Mesendoderm (in vitro differentiated cells): ENCODE results near the gene ARID2.

ENCODE experiments used
- DNase-seq: peaks from one replicate; pipeline ENCODE4 v3.0.0; 2013
- H2AK5ac ChIP-seq: 2 replicates; pipeline ENCODE4 v1.6.1; 2013; ENCODE audit warnings: low read length, inconsistent platforms
- H2BK120ac ChIP-seq: 2 replicates; pipeline ENCODE4 v1.6.1; 2013; ENCODE audit warnings: low read depth, mild to moderate bottlenecking, low read length, moderate library complexity, mixed read lengths
- H2BK15ac ChIP-seq: replicated peaks from 2 replicates; pipeline ENCODE4 v1.6.1; 2013; ENCODE audit warnings: low read depth, mild to moderate bottlenecking, moderate library complexity
- H2BK5ac ChIP-seq: 2 replicates; pipeline ENCODE4 v1.6.1; 2013; ENCODE audit warnings: low read length, inconsistent platforms
- H3K18ac ChIP-seq: 2 replicates; pipeline ENCODE4 v1.6.1; 2013; ENCODE audit warnings: mild to moderate bottlenecking, low read length, mixed read lengths
- H3K23ac ChIP-seq: one replicate; pipeline ENCODE4 v1.6.1; 2013; ENCODE audit warnings: low read length
- H3K27ac ChIP-seq: 2 replicates; pipeline ENCODE4 v1.5.1; 2013; ENCODE audit warnings: low read depth, mild to moderate bottlenecking, inconsistent platforms, low read length, moderate library complexity
- H3K27me3 ChIP-seq: 2 replicates; pipeline ENCODE4 v1.6.1; 2013; ENCODE audit warnings: low read length, control low read depth, mild to moderate bottlenecking, inconsistent platforms; ENCODE audit not compliant: insufficient read depth, poor library complexity
- H3K36me3 ChIP-seq: 2 replicates; pipeline ENCODE4 v1.6.1; 2013; ENCODE audit warnings: low read length, inconsistent platforms; ENCODE audit not compliant: control insufficient read depth, insufficient read depth
- H3K4ac ChIP-seq: one replicate; pipeline ENCODE4 v1.6.1; 2013; ENCODE audit warnings: low read depth, mild to moderate bottlenecking, low read length, moderate library complexity
- H3K4me1 ChIP-seq: 2 replicates; pipeline ENCODE4 v1.6.1; 2013; ENCODE audit warnings: low read depth, low read length, inconsistent platforms; ENCODE audit not compliant: control insufficient read depth
- H3K4me2 ChIP-seq: 2 replicates; pipeline ENCODE4 v1.6.1; 2013; ENCODE audit warnings: low read length
- H3K4me3 ChIP-seq: 2 replicates; pipeline ENCODE4 v1.5.1; 2013; ENCODE audit warnings: mild to moderate bottlenecking, low read length
- H3K56ac ChIP-seq: one replicate; pipeline ENCODE4 v1.6.1; 2013; ENCODE audit warnings: low read length
- H3K79me1 ChIP-seq: 2 replicates; pipeline ENCODE4 v1.6.1; 2013; ENCODE audit warnings: low read length, inconsistent platforms
- H3K79me2 ChIP-seq: 2 replicates; pipeline ENCODE4 v1.6.1; 2013; ENCODE audit warnings: mild to moderate bottlenecking, low read length; ENCODE audit not compliant: control insufficient read depth, insufficient read depth
- H3K9ac ChIP-seq: 2 replicates; pipeline ENCODE4 v1.6.1; 2013; ENCODE audit warnings: low read length, inconsistent platforms
- H4K5ac ChIP-seq: one replicate; pipeline ENCODE4 v1.6.1; 2013; ENCODE audit warnings: low read length
- H4K8ac ChIP-seq: one replicate; pipeline ENCODE4 v1.6.1; 2013; ENCODE audit warnings: low read depth, mild to moderate bottlenecking, control low read depth, low read length, moderate library complexity
- WGBS: extraction: QIAGEN DNeasy Blood & Tissue Kit; methylation state at CpG from one replicate; pipeline ENCODE4 v1.1.7; 2013; ENCODE audit warnings: low lambda C conversion rate, missing lambda C conversion rate; ENCODE audit not compliant: insufficient coverage; ENCODE audit errors: extremely low coverage; 5-methylcytosine and 5-hydroxymethylcytosine counted together

ARID2 gene

DNA sequence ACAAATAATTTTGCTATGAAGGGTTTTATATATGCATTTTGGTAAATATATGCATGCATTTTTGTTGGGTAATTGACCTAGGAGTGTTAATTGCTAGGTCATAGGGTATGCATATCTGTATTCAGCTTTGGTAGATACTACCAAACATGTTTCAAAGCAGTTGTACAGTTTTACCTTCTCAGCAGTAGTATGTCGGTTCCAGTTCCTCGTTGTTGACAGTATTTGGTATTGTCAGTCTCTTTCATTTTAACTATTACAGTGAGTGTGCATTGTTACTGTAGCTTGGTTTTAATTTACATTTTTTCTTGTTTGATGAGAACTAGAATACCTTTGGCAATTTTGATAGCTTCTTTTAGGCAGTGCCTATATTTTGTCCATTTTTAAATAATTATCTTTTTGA, 98.9 kb downstream of the ARID2 start:
- Histone ChIP-seq H3K18ac (no peak overlapping the region), H2BK120ac (no peak overlapping the region), H2BK15ac (no peak overlapping the region), H2BK5ac (no peak overlapping the region), H3K4me1 (no peaks in the 10 kb centered on the region), H3K79me1 (no peaks in the 10 kb centered on the region), H4K8ac (no peak overlapping the region), H3K36me3 (no peaks in the 10 kb centered on the region), H3K23ac (no peak overlapping the region), H3K4me2 (no peak overlapping the region), H3K56ac (no peak overlapping the region), H3K27me3 (no peaks in the 10 kb centered on the region), H3K4me3 (no peak overlapping the region), H3K9ac (no peak overlapping the region), H3K4ac (no peak overlapping the region), H4K5ac (no peak overlapping the region), H2AK5ac (no peak overlapping the region), H3K27ac (no peak overlapping the region), H3K79me2 (no peaks in the 10 kb centered on the region)
- WGBS = no CpG with 5 or more reads among the region's 2 CpGs
- DNase-seq = no peak

DNA sequence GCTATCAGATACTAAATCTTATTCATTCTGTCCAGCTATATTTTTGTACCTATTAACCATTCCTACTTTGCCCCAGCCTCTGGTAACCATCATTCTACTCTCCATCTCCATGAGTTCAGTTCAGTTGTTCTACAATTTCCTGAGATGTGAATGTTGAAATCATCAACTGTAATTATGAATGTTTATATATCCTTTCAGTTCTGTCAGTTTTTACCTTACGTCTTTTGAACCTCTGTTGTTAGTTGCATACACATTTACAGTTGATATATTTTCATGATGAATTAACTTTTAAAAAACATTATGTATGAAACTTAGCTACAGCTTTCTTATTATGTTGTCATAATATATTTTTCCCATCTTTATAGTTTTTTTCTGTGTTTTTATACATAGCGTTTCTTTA, 102.1 kb downstream of the ARID2 start:
- H2BK120ac ChIP-seq = no peak overlapping the region
- H3K27ac ChIP-seq = no peak overlapping the region
- no peak overlapping the region for H3K23ac ChIP-seq
- no peak overlapping the region for H3K56ac ChIP-seq
- no peaks in the 10 kb centered on the region for H3K79me2 ChIP-seq
- H3K79me1 ChIP-seq = no peaks in the 10 kb centered on the region
- no peaks in the 10 kb centered on the region for H3K27me3 ChIP-seq
- H3K4me1 ChIP-seq = no peaks in the 10 kb centered on the region
- H3K18ac ChIP-seq = no peak overlapping the region
- no peak overlapping the region for H3K9ac ChIP-seq
- no peak overlapping the region for H2BK5ac ChIP-seq
- no peak overlapping the region for H2BK15ac ChIP-seq
- WGBS = no CpG with 5 or more reads among the region's 2 CpGs
- H3K36me3 ChIP-seq = peaks cover under 1% of the 10 kb centered on the region
- H3K4me3 ChIP-seq = no peak overlapping the region
- H4K5ac ChIP-seq = no peak overlapping the region
- H3K4ac ChIP-seq = no peak overlapping the region
- no peak for DNase-seq
- no peak overlapping the region for H4K8ac ChIP-seq
- no peak overlapping the region for H2AK5ac ChIP-seq
- H3K4me2 ChIP-seq = no peak overlapping the region

DNA sequence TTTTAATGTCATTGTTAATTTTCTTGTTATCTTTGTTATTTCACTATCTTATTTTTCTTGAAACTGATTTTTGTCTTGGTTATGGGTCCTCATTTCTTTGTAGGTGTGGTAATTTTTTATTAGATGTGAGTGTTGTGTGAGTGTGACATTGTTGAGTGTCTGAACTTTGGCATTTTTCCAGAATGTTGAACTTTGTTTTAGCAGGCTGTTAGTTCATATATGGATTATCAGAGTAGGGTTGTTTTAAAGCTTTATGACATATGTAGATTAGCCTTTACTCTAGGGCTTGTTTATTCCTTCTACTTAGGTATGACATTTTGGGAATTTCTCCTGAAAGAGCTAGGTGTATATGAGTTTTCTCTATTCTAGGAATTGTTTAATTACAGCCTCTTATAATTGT, 103.9 kb downstream of the ARID2 start:
- Histone ChIP-seq H3K23ac (no peak overlapping the region), H3K18ac (no peak overlapping the region), H2AK5ac (no peak overlapping the region), H3K4me2 (no peak overlapping the region), H3K56ac (no peak overlapping the region), H3K4ac (no peak overlapping the region), H4K5ac (no peak overlapping the region), H3K27me3 (no peaks in the 10 kb centered on the region), H4K8ac (no peak overlapping the region), H2BK5ac (no peak overlapping the region), H3K36me3 (peaks cover 1% of the 10 kb centered on the region), H3K4me3 (no peak overlapping the region), H2BK120ac (no peak overlapping the region), H3K79me2 (no peaks in the 10 kb centered on the region), H3K9ac (no peak overlapping the region), H3K27ac (no peak overlapping the region), H3K79me1 (no peaks in the 10 kb centered on the region), H3K4me1 (no peaks in the 10 kb centered on the region), H2BK15ac (no peak overlapping the region)
- DNase-seq = no peak

DNA sequence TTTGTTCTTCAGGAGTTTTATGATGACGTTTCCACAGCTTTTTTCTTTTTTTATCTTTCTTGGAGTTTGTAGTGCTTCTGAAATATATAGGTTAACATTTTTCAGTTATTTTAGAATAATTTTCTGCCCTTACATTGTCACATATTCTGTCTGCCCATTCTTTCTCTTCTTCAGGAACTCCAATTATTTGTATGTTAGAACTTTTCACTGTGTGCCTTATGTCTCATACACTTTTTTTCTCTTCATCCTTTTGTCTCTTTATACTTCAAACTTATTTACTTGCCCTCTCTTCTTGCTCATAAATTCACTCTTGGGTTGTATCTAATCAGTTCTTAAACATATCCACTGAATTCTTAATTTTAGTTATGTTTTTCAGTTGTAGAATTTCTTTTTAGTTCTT, 105.3 kb downstream of the ARID2 start:
- no peak overlapping the region for H2AK5ac ChIP-seq
- H4K8ac ChIP-seq = no peak overlapping the region
- no peak overlapping the region for H3K18ac ChIP-seq
- no CpG with 5 or more reads among the region's 1 CpG for WGBS
- H3K27me3 ChIP-seq = no peaks in the 10 kb centered on the region
- H2BK15ac ChIP-seq = no peak overlapping the region
- no peak overlapping the region for H3K56ac ChIP-seq
- H3K4me3 ChIP-seq = no peak overlapping the region
- H3K4ac ChIP-seq = no peak overlapping the region
- DNase-seq = no peak
- H3K23ac ChIP-seq = no peak overlapping the region
- no peaks in the 10 kb centered on the region for H3K79me2 ChIP-seq
- H3K4me2 ChIP-seq = no peak overlapping the region
- H3K36me3 ChIP-seq = peaks cover 3% of the 10 kb centered on the region
- H3K4me1 ChIP-seq = no peaks in the 10 kb centered on the region
- no peak overlapping the region for H2BK5ac ChIP-seq
- H3K27ac ChIP-seq = no peak overlapping the region
- no peaks in the 10 kb centered on the region for H3K79me1 ChIP-seq
- no peak overlapping the region for H2BK120ac ChIP-seq
- no peak overlapping the region for H4K5ac ChIP-seq
- H3K9ac ChIP-seq = no peak overlapping the region

DNA sequence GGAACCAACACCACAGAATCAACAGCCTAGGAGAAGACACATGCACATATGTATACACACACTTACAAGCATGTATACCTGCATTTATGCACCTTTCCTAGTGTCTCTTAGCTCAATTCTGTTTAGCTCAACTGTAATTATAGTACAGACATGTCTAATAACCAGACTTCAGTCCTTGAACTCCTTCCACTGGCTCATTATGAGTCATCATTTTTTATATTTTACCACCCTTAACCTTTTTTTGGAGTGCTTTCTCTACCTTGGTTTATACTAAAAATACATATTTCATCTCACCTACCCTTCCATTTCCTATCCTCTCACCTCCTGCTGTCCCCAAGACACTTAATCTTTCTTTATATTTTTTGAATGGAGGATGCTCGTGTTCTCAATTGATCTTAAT, 110.4 kb downstream of the ARID2 start:
- WGBS = no CpG with 5 or more reads among the region's 1 CpG
- no peak overlapping the region for H4K5ac ChIP-seq
- no peak overlapping the region for H3K4me3 ChIP-seq
- H2BK120ac ChIP-seq = no peak overlapping the region
- H3K27ac ChIP-seq = no peak overlapping the region
- no peak overlapping the region for H2BK15ac ChIP-seq
- no peak overlapping the region for H4K8ac ChIP-seq
- no peak for DNase-seq
- H2BK5ac ChIP-seq = no peak overlapping the region
- H3K9ac ChIP-seq = no peak overlapping the region
- H3K36me3 ChIP-seq = peaks cover 3% of the 10 kb centered on the region
- no peaks in the 10 kb centered on the region for H3K27me3 ChIP-seq
- no peaks in the 10 kb centered on the region for H3K4me1 ChIP-seq
- no peaks in the 10 kb centered on the region for H3K79me1 ChIP-seq
- no peak overlapping the region for H3K4me2 ChIP-seq
- no peak overlapping the region for H3K4ac ChIP-seq
- no peak overlapping the region for H3K18ac ChIP-seq
- H3K56ac ChIP-seq = no peak overlapping the region
- H2AK5ac ChIP-seq = no peak overlapping the region
- no peaks in the 10 kb centered on the region for H3K79me2 ChIP-seq
- no peak overlapping the region for H3K23ac ChIP-seq

DNA sequence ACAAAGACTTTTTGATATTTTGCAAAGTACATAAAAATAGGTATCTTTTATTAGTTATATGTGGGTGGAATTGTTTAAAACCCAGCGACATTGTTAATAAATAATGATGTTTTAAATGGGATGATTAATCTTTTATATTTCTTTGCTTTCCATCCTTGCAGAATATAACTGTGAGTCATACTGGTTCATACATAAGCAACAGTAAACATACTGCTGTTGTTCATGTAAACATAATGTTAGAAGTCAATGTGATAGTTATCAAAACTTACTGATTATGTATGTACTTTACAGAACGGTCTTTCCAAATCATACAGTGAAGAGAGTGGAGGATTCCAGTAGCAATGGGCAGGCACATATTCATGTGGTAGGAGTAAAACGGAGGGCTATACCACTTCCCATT, 119.8 kb downstream of the ARID2 start:
- 100% methylated on average over 1 of the region's 3 CpGs for WGBS
- Histone ChIP-seq H3K4me1 (no peaks in the 10 kb centered on the region), H3K79me1 (no peaks in the 10 kb centered on the region), H3K27ac (no peak overlapping the region), H3K4me3 (no peak overlapping the region), H3K56ac (no peak overlapping the region), H3K4me2 (no peak overlapping the region), H3K9ac (no peak overlapping the region), H3K23ac (no peak overlapping the region), H3K27me3 (no peaks in the 10 kb centered on the region), H2BK120ac (no peak overlapping the region), H4K5ac (no peak overlapping the region), H2AK5ac (no peak overlapping the region), H2BK5ac (no peak overlapping the region), H4K8ac (no peak overlapping the region), H3K4ac (no peak overlapping the region), H3K36me3 (peaks cover 17% of the 10 kb centered on the region), H3K18ac (no peak overlapping the region), H3K79me2 (no peaks in the 10 kb centered on the region), H2BK15ac (no peak overlapping the region)
- no peak for DNase-seq
